ENCODE data around the gene PARD6G.
"Not testable (repeated sequence)": the region's sequence is repeated elsewhere in the genome, so short reads cannot be mapped to it uniquely, and the experiment has no call there.

The PARD6G gene, protein sequence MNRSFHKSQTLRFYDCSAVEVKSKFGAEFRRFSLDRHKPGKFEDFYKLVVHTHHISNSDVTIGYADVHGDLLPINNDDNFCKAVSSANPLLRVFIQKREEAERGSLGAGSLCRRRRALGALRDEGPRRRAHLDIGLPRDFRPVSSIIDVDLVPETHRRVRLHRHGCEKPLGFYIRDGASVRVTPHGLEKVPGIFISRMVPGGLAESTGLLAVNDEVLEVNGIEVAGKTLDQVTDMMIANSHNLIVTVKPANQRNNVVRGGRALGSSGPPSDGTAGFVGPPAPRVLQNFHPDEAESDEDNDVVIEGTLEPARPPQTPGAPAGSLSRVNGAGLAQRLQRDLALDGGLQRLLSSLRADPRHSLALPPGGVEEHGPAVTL

DNA sequence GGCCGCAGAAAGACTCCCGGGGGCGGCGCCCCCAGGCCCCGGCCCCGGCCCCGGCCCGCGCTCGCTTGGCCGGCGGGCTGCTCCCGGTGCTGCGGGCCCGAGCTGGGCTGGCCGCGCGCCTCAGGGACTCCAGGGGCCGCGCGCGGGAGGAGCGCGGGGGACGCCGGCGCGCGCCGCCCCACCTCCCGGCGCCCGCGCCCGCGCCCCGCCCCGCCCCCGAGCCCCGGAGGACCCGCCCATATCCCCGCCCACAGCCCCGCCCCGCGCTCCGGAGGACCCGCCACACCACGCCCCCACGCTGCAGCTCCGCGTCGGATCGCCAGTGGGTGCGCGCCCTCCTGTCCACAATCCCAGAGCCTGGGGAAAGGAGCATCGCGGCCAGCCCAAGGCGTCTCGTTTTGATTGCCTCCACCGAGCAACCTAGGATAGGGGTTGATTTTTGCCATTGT lies at the start of gene PARD6G:
Gene PARD6G (minus strand): TSS at position 122 of the 449 bp plus-strand sequence. CDS start 166 bp downstream, outside the sequence.
- Mint-ChIP-seq H3K27ac (no peak within 1 kb of the TSS), H3K4me1 (no peaks in the 10 kb centered on the region), H3K9me3 (no peaks in the 10 kb centered on the region), H3K36me3 (no peaks in the 10 kb centered on the region), H3K4me3 (peak within 1 kb of the TSS; percentile 59)
- peak; percentile 42 to 70 for DNase-seq (ENCODE audit: low spot score in 2 of 2)
- peak; percentile 73 for ATAC-seq

GRCh38 chr18:80262241-80263033 lies 15.1 kb upstream of the PARD6G start:
- H3K4me1 Mint-ChIP-seq, H3K4me3 Mint-ChIP-seq: not testable (repeated sequence)
- DNase-seq (ENCODE audit: low spot score in 2 of 2): peak; percentile 38 to 71

GRCh38 chr18:80259610-80260009 lies 12.3 kb upstream of the PARD6G start:
- DNase-seq (ENCODE audit: low spot score in 2 of 2) (peak in 1 of 2 donors; percentile 38), ATAC-seq (no peak)
- Mint-ChIP-seq H3K36me3 (no peaks in the 10 kb centered on the region), H3K4me1 (peaks cover 6% of the 10 kb centered on the region), H3K9me3 (no peaks in the 10 kb centered on the region), H3K27ac (no peak overlapping the region), H3K4me3 (no peak overlapping the region)

More at GRCh38 chr18:80262241-80263033, 15.1 kb upstream of the PARD6G start:
- not testable (repeated sequence) for H3K36me3 Mint-ChIP-seq, H3K27ac Mint-ChIP-seq, H3K9me3 Mint-ChIP-seq, ATAC-seq

- H3K36me3 Mint-ChIP-seq: no peaks in the 10 kb centered on the region
Observed at GRCh38 chr18:80258640-80259039, 11.3 kb upstream of the PARD6G start.

GRCh38 chr18:80257579-80258543 lies 10.5 kb upstream of the PARD6G start:
- ATAC-seq, H3K36me3 Mint-ChIP-seq: not testable (repeated sequence)

More at GRCh38 chr18:80258640-80259039, 11.3 kb upstream of the PARD6G start:
- DNase-seq (ENCODE audit: low spot score in 2 of 2) (no peak), ATAC-seq (no peak)
- Mint-ChIP-seq H3K4me3 (no peak overlapping the region), H3K9me3 (no peaks in the 10 kb centered on the region), H3K27ac (no peak overlapping the region), H3K4me1 (peaks cover 6% of the 10 kb centered on the region)

DNA sequence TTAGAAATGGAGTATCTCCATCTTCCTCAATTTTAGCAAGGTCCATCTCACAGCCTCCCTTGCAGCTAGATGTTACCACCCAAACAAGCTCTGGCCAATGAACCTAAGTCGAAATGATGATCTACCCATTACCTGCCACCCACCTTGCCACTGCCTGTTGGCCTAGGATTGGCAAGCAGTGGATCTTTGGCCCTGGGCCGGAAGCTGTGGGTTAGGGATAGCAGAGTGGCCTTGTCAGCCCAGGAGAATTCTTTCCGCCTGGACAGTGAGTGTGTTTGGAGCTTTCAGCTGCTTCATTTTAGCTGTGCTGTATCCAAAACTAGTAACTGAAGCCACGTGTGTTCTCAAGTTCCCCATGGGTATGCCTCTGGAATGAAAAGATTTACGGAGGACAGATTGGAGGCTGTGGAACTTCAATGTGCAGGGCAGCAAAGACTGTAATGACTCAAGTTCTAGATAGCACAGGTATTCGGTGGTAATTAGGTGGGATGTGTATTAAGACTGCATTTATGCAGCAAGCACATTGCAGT lies 7.7 kb upstream of the PARD6G start:
- no peak overlapping the region for H3K4me3 Mint-ChIP-seq

More at GRCh38 chr18:80257579-80258543, 10.5 kb upstream of the PARD6G start:
- H3K4me1 Mint-ChIP-seq, H3K4me3 Mint-ChIP-seq, H3K9me3 Mint-ChIP-seq: not testable (repeated sequence)
- H3K27ac Mint-ChIP-seq: peak overlapping the region; percentile 16
- DNase-seq (ENCODE audit: low spot score in 2 of 2): peak; percentile 38 to 77

GRCh38 chr18:80253871-80254492 lies 6.7 kb upstream of the PARD6G start:
- no peaks in the 10 kb centered on the region for H3K9me3 Mint-ChIP-seq
- H3K4me3 Mint-ChIP-seq: no peak overlapping the region
- H3K4me1 Mint-ChIP-seq: peaks cover 6% of the 10 kb centered on the region
- ATAC-seq: peak; percentile 19
- no peaks in the 10 kb centered on the region for H3K36me3 Mint-ChIP-seq
- peak; percentile 39 to 73 for DNase-seq (ENCODE audit: low spot score in 2 of 2)
- no peak overlapping the region for H3K27ac Mint-ChIP-seq

More for the DNA sequence above, 7.7 kb upstream of the PARD6G start:
- H3K9me3 Mint-ChIP-seq: no peaks in the 10 kb centered on the region
- peaks cover 6% of the 10 kb centered on the region for H3K4me1 Mint-ChIP-seq
- no peaks in the 10 kb centered on the region for H3K36me3 Mint-ChIP-seq
- peak in 1 of 2 donors; percentile 34 for DNase-seq (ENCODE audit: low spot score in 2 of 2)
- no peak overlapping the region for H3K27ac Mint-ChIP-seq
- no peak for ATAC-seq

- no peaks in the 10 kb centered on the region for H3K9me3 Mint-ChIP-seq
- no peak overlapping the region for H3K27ac Mint-ChIP-seq
- H3K4me1 Mint-ChIP-seq: peaks cover 6% of the 10 kb centered on the region
- peak in 1 of 2 donors; percentile 45 for DNase-seq (ENCODE audit: low spot score in 2 of 2)
- no peak overlapping the region for H3K4me3 Mint-ChIP-seq
- H3K36me3 Mint-ChIP-seq: no peaks in the 10 kb centered on the region
- ATAC-seq: no peak
Observed at GRCh38 chr18:80253236-80253635, 5.9 kb upstream of the PARD6G start.

GRCh38 chr18:80252136-80252535 lies 4.8 kb upstream of the PARD6G start:
- H3K27ac Mint-ChIP-seq: no peak overlapping the region
- H3K36me3 Mint-ChIP-seq: no peaks in the 10 kb centered on the region
- H3K4me3 Mint-ChIP-seq: no peak overlapping the region
- no peak for ATAC-seq
- peak in 1 of 2 donors; percentile 36 for DNase-seq (ENCODE audit: low spot score in 2 of 2)
- H3K4me1 Mint-ChIP-seq: peaks cover 3% of the 10 kb centered on the region
- H3K9me3 Mint-ChIP-seq: no peaks in the 10 kb centered on the region

GRCh38 chr18:80251700-80252099 lies 4.4 kb upstream of the PARD6G start:
- H3K27ac Mint-ChIP-seq: no peak overlapping the region
- H3K4me1 Mint-ChIP-seq: no peaks in the 10 kb centered on the region
- no peaks in the 10 kb centered on the region for H3K36me3 Mint-ChIP-seq
- H3K9me3 Mint-ChIP-seq: no peaks in the 10 kb centered on the region
- no peak for ATAC-seq
- DNase-seq (ENCODE audit: low spot score in 2 of 2): no peak
- H3K4me3 Mint-ChIP-seq: no peak overlapping the region

GRCh38 chr18:80250740-80251364 lies 3.5 kb upstream of the PARD6G start:
- ATAC-seq (no peak), DNase-seq (ENCODE audit: low spot score in 2 of 2) (peak in 1 of 2 donors; percentile 46)
- H3K4me3 Mint-ChIP-seq: no peak overlapping the region
- H3K36me3 Mint-ChIP-seq: no peaks in the 10 kb centered on the region
- no peaks in the 10 kb centered on the region for H3K9me3 Mint-ChIP-seq
- no peak overlapping the region for H3K27ac Mint-ChIP-seq
- no peaks in the 10 kb centered on the region for H3K4me1 Mint-ChIP-seq

DNA sequence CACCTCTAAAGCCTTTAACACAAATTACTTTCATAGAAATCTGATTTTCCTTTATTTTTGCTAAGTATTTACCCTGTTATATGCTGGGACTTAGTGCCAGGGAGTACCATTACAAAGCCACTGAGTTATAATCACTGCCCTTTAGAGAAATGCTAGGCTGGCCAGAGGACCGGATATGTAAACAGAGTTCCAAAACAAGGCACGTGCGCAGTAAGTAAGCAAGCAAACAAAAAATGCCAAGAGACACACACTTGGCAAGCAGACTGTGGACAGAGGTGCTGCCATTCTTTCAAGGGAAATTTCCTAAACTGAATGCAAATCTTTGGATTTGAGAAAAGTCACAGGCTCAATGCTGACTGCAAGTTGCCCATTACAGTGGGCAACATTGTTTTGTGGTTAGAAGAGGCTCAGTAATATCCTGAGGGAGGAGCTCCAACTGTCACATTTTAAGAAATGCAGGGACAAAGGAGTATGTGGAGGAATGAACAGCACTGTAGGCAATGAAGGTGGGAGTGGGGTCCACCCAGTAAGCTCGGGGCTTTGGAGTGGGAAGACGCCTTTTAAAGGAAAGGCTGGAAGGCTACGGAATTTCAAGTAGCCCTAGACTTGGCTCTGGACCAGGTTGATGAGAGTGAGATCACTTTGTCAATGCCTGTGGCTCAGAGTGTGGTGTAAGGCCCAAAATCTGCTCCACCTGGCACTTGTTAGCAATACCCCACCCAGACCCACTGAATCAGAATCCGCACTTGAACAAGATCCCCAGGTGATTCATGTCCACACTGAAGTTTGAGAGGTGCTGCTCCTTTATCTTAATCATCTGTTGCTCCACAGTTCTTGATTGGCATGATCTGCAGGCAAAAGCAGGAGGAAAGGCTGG lies 2.1 kb upstream of the PARD6G start:
- Mint-ChIP-seq H3K9me3 (no peaks in the 10 kb centered on the region), H3K4me3 (no peak overlapping the region), H3K27ac (no peak overlapping the region), H3K4me1 (no peaks in the 10 kb centered on the region), H3K36me3 (no peaks in the 10 kb centered on the region)
- DNase-seq (ENCODE audit: low spot score in 2 of 2) (peak in 1 of 2 donors; percentile 36), ATAC-seq (no peak)
